GM12874 (cell line): ENCODE results near the gene KLHL42.

Experiments used
- CTCF ChIP-seq: IDR thresholded peaks from 2 replicates; pipeline ENCODE4 v1.5.1; 2011; ENCODE audit warnings: low read depth, mild to moderate bottlenecking, control low read depth, low read length, moderate library complexity; ENCODE audit not compliant: insufficient read depth

KLHL42 gene

GRCh38 chr12:27779920-27780611 lies at the start of gene KLHL42, which contains the start of gene MANSC4:
Gene KLHL42 (plus strand): TSS chr12:27780233. CDS start chr12:27780331, 98 bp downstream.
Gene MANSC4 (minus strand): TSS chr12:27780236. CDS start chr12:27771276, 8,960 bp downstream.
- no peak for TF ChIP-seq CTCF

GRCh38 chr12:27732281-27732680 lies 47.8 kb upstream of the KLHL42 start:
- TF ChIP-seq CTCF = peak; percentile 21; the same call in 1 of the 2 replicates

- TF ChIP-seq CTCF = peak; percentile 65
These were observed 46.9 kb upstream of the KLHL42 start for GRCh38 chr12:27733052-27733656.

DNA sequence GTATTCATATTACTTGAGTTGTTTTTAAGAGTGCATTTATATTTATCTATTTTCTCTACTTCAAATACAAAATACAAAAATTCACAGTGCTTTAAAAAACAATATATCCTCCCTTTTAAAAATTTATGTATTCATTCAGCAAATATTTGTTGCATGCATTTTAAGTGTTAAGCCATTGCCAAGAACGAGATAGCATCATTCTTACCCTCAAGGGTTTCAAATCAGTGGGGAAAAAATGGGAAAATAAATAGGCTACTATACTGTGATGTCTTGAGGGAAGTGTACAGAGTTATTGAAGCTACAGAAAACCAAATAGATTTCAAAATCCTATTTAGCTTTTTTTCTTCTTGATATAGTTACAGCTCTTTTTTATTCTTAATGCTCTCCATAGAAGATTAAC lies 46.2 kb upstream of the KLHL42 start:
- no peak for TF ChIP-seq CTCF

DNA sequence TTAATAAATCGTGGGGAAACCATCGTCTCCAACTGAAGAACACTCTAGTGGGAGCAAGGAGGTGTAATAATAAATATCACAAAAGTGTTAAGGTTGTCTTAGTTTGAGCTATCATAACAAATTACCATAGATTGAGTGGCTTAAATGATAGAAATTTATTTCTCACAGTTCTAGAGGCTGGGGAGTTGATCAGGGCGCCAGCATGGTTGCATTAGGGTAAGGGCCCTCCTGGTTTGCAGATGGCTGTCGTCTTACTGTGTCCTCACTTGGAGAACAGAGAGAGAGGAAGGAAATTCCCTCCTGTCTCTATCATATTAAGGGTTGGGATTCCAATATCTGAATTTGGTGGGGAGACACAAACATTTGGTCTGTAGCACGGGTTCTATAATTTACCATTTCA lies 36.4 kb upstream of the KLHL42 start:
- no peak for TF ChIP-seq CTCF

GRCh38 chr12:27747111-27747820 lies 32.8 kb upstream of the KLHL42 start:
- no peak for TF ChIP-seq CTCF

DNA sequence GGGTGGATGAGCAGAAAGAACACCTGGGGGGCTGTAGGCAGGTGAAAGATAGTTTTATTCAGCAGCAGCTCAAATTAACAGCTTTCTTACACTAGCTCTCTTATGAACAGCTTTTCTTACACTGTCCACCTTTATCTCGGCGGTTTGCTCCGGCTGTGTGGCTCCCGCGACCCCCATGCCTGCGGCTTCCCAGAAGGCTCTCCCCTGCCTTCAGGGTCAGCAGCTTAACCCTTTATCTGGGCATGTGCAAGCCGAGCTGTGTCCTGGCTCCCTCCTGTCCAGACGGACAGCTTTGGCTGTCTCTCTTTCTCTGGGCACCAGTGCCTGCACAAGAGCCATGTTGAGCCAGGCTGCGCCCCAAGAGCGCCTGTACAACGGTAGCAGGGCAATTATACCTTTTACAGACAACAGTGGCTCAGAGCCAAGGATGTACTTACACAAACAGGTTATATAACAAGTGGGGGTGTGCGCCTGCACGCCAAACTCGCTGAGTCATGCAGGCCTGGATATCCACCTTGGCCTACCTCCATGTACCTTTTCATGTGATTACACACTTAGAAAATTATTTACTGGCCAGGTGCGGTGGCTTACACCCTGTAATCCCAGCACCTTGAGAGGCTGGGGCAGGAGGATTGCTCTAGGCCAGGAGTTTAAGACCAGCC lies 28.5 kb upstream of the KLHL42 start:
- TF ChIP-seq CTCF = no peak
